GM18498 (cell line): ENCODE measurements around the gene KRT27.
"Not testable (repeated sequence)": the region's sequence is repeated elsewhere in the genome, so short reads cannot be mapped to it uniquely, and the experiment has no call there.

Experiments
- ATAC-seq: cut with Tn5 transposase; IDR thresholded peaks from one replicate; pipeline ENCODE4 v1.9.1; 2021; ENCODE audit warnings: mild to moderate bottlenecking, moderate library complexity; ENCODE audit not compliant: unreplicated experiment

The KRT27 gene

GRCh38 chr17:40760105-40761016 lies 22.0 kb downstream of the KRT27 start:
- ATAC-seq = no peak

- ATAC-seq = no peak
Observed at GRCh38 chr17:40755231-40755630, 27.1 kb downstream of the KRT27 start, which contains the start of gene KRT25. TSS of gene KRT25 (minus strand) at chr17:40755331. CDS start at chr17:40755271, 60 bp downstream.

- no peak for ATAC-seq
Observed at GRCh38 chr17:40753804-40754203, 28.5 kb downstream of the KRT27 start.

GRCh38 chr17:40751065-40751464 lies 31.3 kb downstream of the KRT27 start:
- no peak for ATAC-seq

- ATAC-seq = no peak
Observed at GRCh38 chr17:40750391-40750790, 32.0 kb downstream of the KRT27 start.

- ATAC-seq = not testable (repeated sequence)
Observed at GRCh38 chr17:40748666-40749065, 33.7 kb downstream of the KRT27 start.

GRCh38 chr17:40738553-40738952 lies 43.8 kb downstream of the KRT27 start:
- no peak for ATAC-seq

GRCh38 chr17:40735016-40735415 lies 47.3 kb downstream of the KRT27 start:
- no peak for ATAC-seq

GRCh38 chr17:40734018-40734417 lies 48.3 kb downstream of the KRT27 start:
- no peak for ATAC-seq

GRCh38 chr17:40730970-40731369 lies 51.4 kb downstream of the KRT27 start:
- no peak for ATAC-seq

- no peak for ATAC-seq
Observed at GRCh38 chr17:40727447-40728231, 54.7 kb downstream of the KRT27 start.

GRCh38 chr17:40726919-40727318 lies 55.4 kb downstream of the KRT27 start:
- ATAC-seq = no peak
